HCT116 (cell line): Measurements from ENCODE around the gene NDUFAF2. TPM values are rescaled to one million over a fixed set of nuclear protein-coding genes. Genes with fewer than 3 reads are reported as not detected.

Source experiments
- ATAC-seq: fragments of 200-7000 bp; cut with Tn5 transposase; 2 replicates; pipeline ENCODE4 v1.9.1; 2020; ENCODE audit warnings: mild to moderate bottlenecking, moderate library complexity
- BruUV-seq: library from RNA; stranded (reverse); fragments of 400-500 nt; replicated peaks from 2 replicates; lab custom pipeline; 2021; lab: Mats Ljungman, UMichigan
- CTCF ChIA-PET: fragments of 300-600 bp; sonication (Branson Sonifier 250); formaldehyde crosslinking; loops from one replicate; lab custom pipeline; 2021; ENCODE audit warnings: antibody characterized with exemption; lab: Charles Lee
- POLR2A ChIA-PET: fragments of 300-600, 350-600 bp; sonication (Branson Sonifier 250); formaldehyde crosslinking; loops from one replicate; lab custom pipeline; 2021; ENCODE audit warnings: antibody characterized with exemption; lab: Charles Lee
- RAD21 ChIA-PET, 2 experiments: fragments of 300-600 bp; sonication (Branson Sonifier 250); formaldehyde crosslinking; loops; one replicate each; lab custom pipeline; 2023; ENCODE audit warnings: low total read pairs in 2 of 2; ENCODE audit not compliant: uncharacterized antibody in 2 of 2, unreplicated experiment in 2 of 2, low non-redundant PET in 1 of 2; lab: Charles Lee
- DNase-seq: peaks from one replicate; pipeline ENCODE4 v3.0.0-alpha.2; 2010; ENCODE audit warnings: low read depth, low spot score
- H2AFZ ChIP-seq: fragments of 200-600 bp; shearing (Covaris generic), sonication (generic); 2 replicates; pipeline ENCODE4 v1.6.1; 2017; ENCODE audit warnings: low read depth, mixed run types, mixed read lengths, antibody characterized with exemption, low read length; ENCODE audit not compliant: poor library complexity, severe bottlenecking
- H3K27ac ChIP-seq: 2 replicates; pipeline ENCODE4 v1.5.1; 2012; ENCODE audit warnings: low read depth, low read length
- H3K27me3 ChIP-seq: fragments of 200-600 bp; sonication (generic); 2 replicates; pipeline ENCODE4 v1.6.1; 2016; ENCODE audit warnings: mixed run types, low read length, mixed read lengths; ENCODE audit not compliant: insufficient read depth
- H3K36me3 ChIP-seq, 2 experiments: fragments of 200-500 bp in 1 of 2; fragments of 200-600 bp in 1 of 2; sonication (Bioruptor generic) in 1 of 2; sonication (generic) in 1 of 2; 2 replicates each; pipeline versions ENCODE4 v1.5.1 to v1.6.1; 2014 to 2016; ENCODE audit warnings: low read length in 2 of 2, inconsistent platforms in 1 of 2, mixed read lengths in 1 of 2, mixed run types in 1 of 2; ENCODE audit not compliant: insufficient read depth in 2 of 2, control insufficient read depth in 1 of 2
- H3K4me1 ChIP-seq, 2 experiments: fragments of 200-600 bp in 1 of 2; sonication (generic) in 1 of 2; 2 replicates each; pipeline versions ENCODE4 v1.5.1 to v1.6.1; 2012 to 2017; ENCODE audit warnings: low read length in 2 of 2, inconsistent platforms in 1 of 2, mild to moderate bottlenecking in 1 of 2, mixed read lengths in 1 of 2, mixed run types in 1 of 2, moderate library complexity in 1 of 2; ENCODE audit not compliant: insufficient read depth in 2 of 2, control insufficient read depth in 1 of 2
- H3K4me2 ChIP-seq: fragments of 200-600 bp; sonication (generic); 2 replicates; pipeline ENCODE4 v1.6.1; 2017; ENCODE audit warnings: mixed run types, low read length, mixed read lengths
- H3K4me3 ChIP-seq, 2 experiments: fragments of 200-600 bp in 1 of 2; sonication (generic) in 1 of 2; replicated peaks in 1 of 2; 2 replicates each; pipeline ENCODE4 v1.5.1; 2011 to 2016; ENCODE audit warnings: low read length in 2 of 2, control low read depth in 1 of 2, low read depth in 1 of 2, mild to moderate bottlenecking in 1 of 2, mixed read lengths in 1 of 2, mixed run types in 1 of 2
- H3K79me2 ChIP-seq: fragments of 200-600 bp; sonication (generic); 2 replicates; pipeline ENCODE4 v1.6.1; 2017; ENCODE audit warnings: mild to moderate bottlenecking, mixed run types, low read length, moderate library complexity, mixed read lengths; ENCODE audit not compliant: insufficient read depth
- H3K9ac ChIP-seq: fragments of 200-600 bp; sonication (generic); 2 replicates; pipeline ENCODE4 v1.6.1; 2016; ENCODE audit warnings: low read length, mixed read lengths
- H3K9me2 ChIP-seq: fragments of 200-600 bp; sonication (generic), shearing (Covaris generic); 2 replicates; pipeline ENCODE4 v1.6.1; 2017; ENCODE audit warnings: mixed run types, mild to moderate bottlenecking, moderate library complexity; ENCODE audit not compliant: insufficient read depth
- H3K9me3 ChIP-seq, 2 experiments: fragments of 200-500 bp in 1 of 2; fragments of 200-600 bp in 1 of 2; sonication (Bioruptor generic) in 1 of 2; sonication (generic) in 1 of 2; 2 replicates each; pipeline ENCODE4 v1.6.1; 2014 to 2017; ENCODE audit warnings: low read length in 2 of 2, mixed read lengths in 2 of 2, inconsistent platforms in 1 of 2, low read depth in 1 of 2, mild to moderate bottlenecking in 1 of 2, mixed run types in 1 of 2, moderate library complexity in 1 of 2; ENCODE audit not compliant: control insufficient read depth in 1 of 2, insufficient read depth in 1 of 2
- H4K20me1 ChIP-seq: fragments of 200-600 bp; sonication (generic), shearing (Covaris generic); 2 replicates; pipeline ENCODE4 v1.6.1; 2017; ENCODE audit warnings: mixed run types, mild to moderate bottlenecking, moderate library complexity; ENCODE audit not compliant: insufficient read depth
- CEBPB ChIP-seq: IDR thresholded peaks from 2 replicates; pipeline ENCODE4 v1.6.1; 2012; ENCODE audit warnings: low read depth
- ELF1 ChIP-seq: IDR thresholded peaks from 2 replicates; pipeline ENCODE4 v1.6.1; 2012; ENCODE audit warnings: low read depth, borderline replicate concordance
- FOSL1 ChIP-seq: IDR thresholded peaks from 2 replicates; pipeline ENCODE4 v1.6.1; 2012; ENCODE audit warnings: low read depth
- POLR2AphosphoS5 ChIP-seq: IDR thresholded peaks from 2 replicates; pipeline ENCODE4 v1.6.1; 2011; ENCODE audit warnings: mild to moderate bottlenecking, low read depth, low read length, moderate library complexity
- SIN3A ChIP-seq: IDR thresholded peaks from 2 replicates; pipeline ENCODE4 v1.6.1; 2012; ENCODE audit warnings: low read depth
- SP1 ChIP-seq: IDR thresholded peaks from 2 replicates; pipeline ENCODE4 v1.6.1; 2012; ENCODE audit warnings: low read depth
- ZNF274 ChIP-seq: fragments of 200-500 bp; sonication (Bioruptor generic); IDR thresholded peaks from 2 replicates; pipeline ENCODE4 v1.6.1; 2014; ENCODE audit warnings: mild to moderate bottlenecking, low read depth, low read length, inconsistent platforms
- intact Hi-C: fragments of 100-400 bp; cut with micrococcal nuclease; formaldehyde crosslinking; loops from 2 replicates; pipeline ENCODE4 v1.10.0; 2022
- total RNA-seq: library from RNA; stranded (reverse); gene quantifications from one replicate; pipeline ENCODE4 v1.2.1, GENCODE V29; 2021; ENCODE audit not compliant: unreplicated experiment
- TF ChIP-seq, protein P1 (sequence below): IDR thresholded peaks from 2 replicates; pipeline ENCODE4 v1.6.1; 2011; ENCODE audit warnings: mild to moderate bottlenecking, low read length, moderate library complexity; ENCODE audit not compliant: insufficient replicate concordance; ENCODE audit errors: extremely low read depth

Gene NDUFAF2
- total RNA-seq, 1 experiment from 2014 or later: 36.9 TPM

DNA sequence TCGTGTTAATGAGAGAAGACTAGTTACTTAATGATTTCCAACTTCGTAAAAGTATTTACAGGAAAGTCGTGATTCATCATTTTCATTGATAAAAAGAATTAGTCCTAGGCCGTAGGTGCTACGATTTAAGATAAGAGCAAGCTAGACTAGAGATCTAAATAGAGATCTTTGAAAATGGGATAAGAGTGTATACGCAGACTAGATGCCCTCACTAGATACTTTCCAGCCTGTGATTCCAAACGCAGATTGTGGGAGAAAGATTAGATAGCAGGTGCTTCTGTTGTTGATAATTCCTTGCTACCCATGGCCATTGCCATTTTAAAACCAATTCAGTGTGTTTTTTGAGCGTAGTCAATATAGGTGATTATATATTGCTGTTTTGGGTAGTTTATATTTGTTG is 223.9 kb downstream of the NDUFAF2 start (continued):
- TF ChIP-seq, protein P1, sequence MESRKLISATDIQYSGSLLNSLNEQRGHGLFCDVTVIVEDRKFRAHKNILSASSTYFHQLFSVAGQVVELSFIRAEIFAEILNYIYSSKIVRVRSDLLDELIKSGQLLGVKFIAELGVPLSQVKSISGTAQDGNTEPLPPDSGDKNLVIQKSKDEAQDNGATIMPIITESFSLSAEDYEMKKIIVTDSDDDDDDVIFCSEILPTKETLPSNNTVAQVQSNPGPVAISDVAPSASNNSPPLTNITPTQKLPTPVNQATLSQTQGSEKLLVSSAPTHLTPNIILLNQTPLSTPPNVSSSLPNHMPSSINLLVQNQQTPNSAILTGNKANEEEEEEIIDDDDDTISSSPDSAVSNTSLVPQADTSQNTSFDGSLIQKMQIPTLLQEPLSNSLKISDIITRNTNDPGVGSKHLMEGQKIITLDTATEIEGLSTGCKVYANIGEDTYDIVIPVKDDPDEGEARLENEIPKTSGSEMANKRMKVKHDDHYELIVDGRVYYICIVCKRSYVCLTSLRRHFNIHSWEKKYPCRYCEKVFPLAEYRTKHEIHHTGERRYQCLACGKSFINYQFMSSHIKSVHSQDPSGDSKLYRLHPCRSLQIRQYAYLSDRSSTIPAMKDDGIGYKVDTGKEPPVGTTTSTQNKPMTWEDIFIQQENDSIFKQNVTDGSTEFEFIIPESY: no peak
- TF ChIP-seq SIN3A: no peak
- no peak for TF ChIP-seq ZNF274
- TF ChIP-seq POLR2AphosphoS5: no peak
- TF ChIP-seq ELF1: no peak
- no peak for TF ChIP-seq CEBPB
- TF ChIP-seq FOSL1: no peak
- TF ChIP-seq SP1: no peak
- TF ChIP-seq, all 23 proteins: peak for 0

DNA sequence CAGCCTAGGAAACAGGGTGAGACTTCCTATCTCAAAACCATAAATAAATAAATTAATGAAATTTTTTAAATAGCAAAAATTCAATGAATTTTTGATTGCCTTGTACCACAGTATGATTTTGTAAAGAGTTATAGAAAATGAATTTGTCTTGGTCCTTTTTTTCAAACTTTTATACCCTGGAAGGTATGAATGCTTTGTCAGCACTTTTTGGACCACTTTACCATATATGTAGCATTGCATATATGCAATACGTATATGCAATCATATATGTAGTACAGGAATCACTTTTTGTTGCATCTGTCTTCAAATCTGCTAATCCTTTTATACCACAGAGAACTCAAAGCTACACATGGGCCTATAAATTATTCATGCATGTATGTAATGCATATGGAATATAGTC is 226.5 kb downstream of the NDUFAF2 start:
- Histone ChIP-seq H2AFZ (no peak overlapping the region), H3K9me2 (no peaks in the 10 kb centered on the region), H3K4me2 (no peak overlapping the region), H3K4me3 (no peak overlapping the region), H4K20me1 (no peaks in the 10 kb centered on the region), H3K27me3 (no peaks in the 10 kb centered on the region), H3K27ac (no peak overlapping the region), H3K4me1 (no peaks in the 10 kb centered on the region), H3K9me3 (no peaks in the 10 kb centered on the region), H3K36me3 (no peaks in the 10 kb centered on the region), H3K9ac (no peak overlapping the region), H3K79me2 (no peaks in the 10 kb centered on the region)
- TF ChIP-seq ZNF274 (no peak), POLR2AphosphoS5 (no peak)
- no TSS peak for BruUV-seq
- ChIA-PET POLR2A (no interaction called here), CTCF (no interaction called here), RAD21 (no interaction called here)
- intact Hi-C loops: no loop called here
- no peak for ATAC-seq
- no peak for DNase-seq
